Natural killer cell treated with Interleukin-12 subunit alpha and Interleukin-12 subunit beta and Interleukin-15 and Interleukin-18, amount 100 ng/mL, for 72 hours (primary cell): ENCODE measurements around the gene MAGEH1. TPM values are rescaled to one million over a fixed set of nuclear protein-coding genes. Genes with fewer than 3 reads are reported as not detected.

Source experiments
- ATAC-seq, 2 donors: fragments of 150-1000 bp; cut with Tn5 transposase in 1 of 2; sonication (Bioruptor Pico), chemical (Tn5 transposase) in 1 of 2; 2 replicates each; pipeline ENCODE4 v1.10.0; 2021
- DNase-seq: peaks from one replicate; pipeline ENCODE4 v3.0.0; 2022; ENCODE audit warnings: low spot score
- H3K27ac Mint-ChIP-seq, 2 donors: 1 replicate in 1 of 2; 2 replicates in 1 of 2; pipeline ENCODE4 v1.8.0; 2022; ENCODE audit warnings: mixed read lengths in 2 of 2, mild to moderate bottlenecking in 1 of 2, moderate library complexity in 1 of 2
- H3K27me3 Mint-ChIP-seq, 2 donors: 1 replicate in 1 of 2; 2 replicates in 1 of 2; pipeline ENCODE4 v1.8.0; 2022; ENCODE audit warnings: mixed read lengths in 2 of 2
- H3K36me3 Mint-ChIP-seq: one replicate; pipeline ENCODE4 v1.8.0; 2022; ENCODE audit warnings: mixed read lengths
- H3K4me1 Mint-ChIP-seq, 2 donors: 1 replicate in 1 of 2; 2 replicates in 1 of 2; pipeline ENCODE4 v1.8.0; 2022; ENCODE audit warnings: low read depth in 2 of 2, mixed read lengths in 2 of 2, mild to moderate bottlenecking in 1 of 2
- H3K4me3 Mint-ChIP-seq: one replicate; pipeline ENCODE4 v1.8.0; 2022; ENCODE audit warnings: mixed read lengths
- H3K9me3 Mint-ChIP-seq: 2 replicates; pipeline ENCODE4 v1.8.0; 2022; ENCODE audit warnings: mixed read lengths
- total RNA-seq, 2 donors: library from RNA; stranded (reverse); gene quantifications; one replicate each; pipeline ENCODE4 v1.2.3, GENCODE V29; 2022

Gene MAGEH1
- total RNA-seq, 2 donors from 2014 or later = 6.7 to 7.1 TPM

DNA sequence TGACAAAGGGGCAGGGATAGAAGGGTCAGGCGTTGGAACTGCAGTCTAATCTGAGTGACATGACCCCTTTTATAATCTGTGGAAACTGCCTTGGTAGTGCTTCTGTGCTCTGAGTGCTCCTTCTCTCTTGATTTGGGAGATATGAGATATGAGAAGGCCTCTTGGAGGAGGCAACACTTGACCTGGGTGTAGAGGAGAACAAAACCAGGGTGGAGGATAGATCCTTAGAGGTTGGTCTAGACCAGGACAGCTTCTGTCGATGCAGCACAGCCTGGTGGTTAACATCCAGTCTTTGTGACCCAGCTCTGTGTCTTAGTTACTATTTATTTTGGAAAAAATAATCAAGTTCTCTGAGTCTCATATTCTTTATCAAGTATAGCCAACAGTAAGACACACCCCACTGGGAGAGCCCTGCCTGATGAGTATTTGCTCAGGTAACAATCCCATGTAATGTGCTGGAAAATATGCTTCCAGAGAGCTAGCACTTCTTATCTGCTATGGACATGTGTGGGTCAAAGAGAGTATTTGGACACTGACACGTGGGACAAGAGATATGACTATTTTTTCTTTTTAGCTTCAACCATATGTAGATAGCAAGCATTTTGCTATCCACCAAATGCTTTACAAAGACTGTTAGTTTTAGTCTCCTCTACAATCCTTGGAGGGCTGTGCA, 28.6 kb downstream of the MAGEH1 start:
- no peak for DNase-seq
- peaks cover 0 to 8% of the 10 kb centered on the region in 2 donors for H3K27me3 Mint-ChIP-seq
- H3K4me3 Mint-ChIP-seq = no peak overlapping the region
- H3K4me1 Mint-ChIP-seq = no peaks in the 10 kb centered on the region
- no peaks in the 10 kb centered on the region for H3K9me3 Mint-ChIP-seq
- H3K36me3 Mint-ChIP-seq = no peaks in the 10 kb centered on the region
- H3K27ac Mint-ChIP-seq = no peak overlapping the region
- ATAC-seq = peak in 1 of 2 donors; percentile 37

DNA sequence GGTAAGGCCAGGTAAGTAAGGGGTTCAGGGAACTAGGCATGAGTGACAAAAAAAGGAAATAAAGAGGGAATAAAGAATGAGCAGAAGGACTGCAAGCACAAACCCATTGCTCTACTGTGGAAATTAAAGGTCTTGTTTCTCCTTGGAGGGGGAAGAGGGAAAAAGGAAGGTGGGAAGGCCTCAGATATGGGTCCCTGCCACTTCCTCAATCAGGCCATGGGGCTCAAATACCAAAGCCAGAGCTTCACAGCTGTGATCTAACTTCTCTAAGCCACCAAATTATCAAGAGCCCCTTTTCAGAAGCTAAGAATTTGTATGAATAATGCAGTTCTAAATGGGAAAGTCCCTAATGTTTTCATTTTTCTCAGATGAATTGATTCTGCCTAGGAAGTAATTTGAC, 33.0 kb downstream of the MAGEH1 start:
- no peak overlapping the region for H3K27ac Mint-ChIP-seq
- DNase-seq = no peak
- no peak for ATAC-seq
- peaks cover 0 to 12% of the 10 kb centered on the region in 2 donors for H3K27me3 Mint-ChIP-seq
- H3K4me3 Mint-ChIP-seq = no peak overlapping the region
- peaks cover 0 to 10% of the 10 kb centered on the region in 2 donors for H3K4me1 Mint-ChIP-seq
- no peaks in the 10 kb centered on the region for H3K9me3 Mint-ChIP-seq
- H3K36me3 Mint-ChIP-seq = no peaks in the 10 kb centered on the region

DNA sequence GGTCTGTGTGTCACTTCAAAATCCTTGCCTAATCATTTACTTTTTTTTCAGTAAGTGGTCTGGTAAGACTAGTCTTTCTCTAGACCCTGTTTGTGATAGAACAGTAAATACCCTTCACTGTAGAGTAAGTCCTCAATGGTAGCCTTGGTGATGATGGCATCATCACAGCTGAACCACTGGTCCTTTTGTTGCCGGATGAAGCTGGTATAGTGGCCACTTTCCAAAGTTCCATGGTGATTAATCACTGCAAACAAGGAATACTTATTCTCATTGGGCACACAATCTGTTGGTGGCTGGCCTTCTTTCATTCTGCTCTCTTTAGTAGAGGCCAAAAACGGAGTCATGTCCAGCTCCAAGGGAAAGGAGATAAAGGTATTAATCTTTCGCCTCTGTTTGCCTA, 34.8 kb downstream of the MAGEH1 start:
- Mint-ChIP-seq H3K36me3 (no peaks in the 10 kb centered on the region), H3K9me3 (no peaks in the 10 kb centered on the region), H3K27ac (no peak overlapping the region), H3K4me1 (peaks cover 0 to 10% of the 10 kb centered on the region in 2 donors), H3K27me3 (peaks cover 0 to 12% of the 10 kb centered on the region in 2 donors), H3K4me3 (no peak overlapping the region)
- no peak for ATAC-seq
- DNase-seq = no peak

DNA sequence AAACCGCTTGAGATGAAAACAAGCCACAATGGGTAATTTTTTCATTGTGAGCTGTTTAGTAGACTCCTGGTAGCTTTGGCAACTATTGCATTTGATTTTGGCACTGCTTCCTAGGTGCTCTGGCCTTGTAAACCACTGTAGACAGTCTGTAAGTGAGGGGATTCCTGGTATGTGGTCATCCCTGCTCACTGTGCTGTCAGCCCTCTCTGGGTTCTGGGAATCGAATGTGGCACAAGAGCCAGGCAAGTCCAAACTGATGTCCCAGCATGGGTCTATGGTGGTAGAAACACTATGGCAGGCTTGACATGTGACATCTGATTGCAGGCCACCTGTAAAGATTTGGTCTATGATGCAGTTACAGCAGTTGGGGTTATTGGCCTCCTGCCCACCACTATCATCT, 35.2 kb downstream of the MAGEH1 start:
- DNase-seq (no peak), ATAC-seq (no peak)
- Mint-ChIP-seq H3K9me3 (no peaks in the 10 kb centered on the region), H3K4me3 (peak overlapping the region; percentile 94), H3K36me3 (no peaks in the 10 kb centered on the region), H3K27me3 (peaks cover 0 to 9% of the 10 kb centered on the region in 2 donors), H3K27ac (no peak overlapping the region), H3K4me1 (peaks cover 0 to 10% of the 10 kb centered on the region in 2 donors)

DNA sequence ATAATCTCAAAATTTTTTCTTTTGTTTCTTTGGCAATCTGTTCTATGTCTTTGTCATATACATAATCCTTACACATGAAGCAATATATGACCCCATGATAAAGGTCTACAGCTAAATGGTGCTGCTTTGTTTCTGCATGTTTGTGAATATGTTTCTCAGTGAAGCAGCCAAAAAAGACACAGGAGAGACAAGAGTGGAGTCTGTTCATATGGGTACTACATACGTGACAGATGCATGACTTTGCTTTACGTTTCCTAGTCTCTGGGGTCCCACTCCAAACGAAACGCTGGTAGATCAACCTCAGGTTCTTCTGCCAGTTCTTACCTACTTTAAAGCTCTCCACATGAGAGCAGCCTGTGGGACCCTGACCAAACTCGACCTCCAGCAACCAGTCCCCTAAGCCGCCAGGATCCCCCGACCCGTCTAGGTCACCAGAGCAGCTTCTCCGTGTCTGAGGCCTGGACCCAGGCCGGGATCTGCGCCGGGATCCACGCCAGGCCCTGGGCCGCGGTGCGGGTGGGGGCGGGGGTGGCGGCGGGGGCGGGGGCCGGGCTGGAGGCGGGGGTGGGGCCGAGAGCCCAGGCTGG, 36.2 kb downstream of the MAGEH1 start:
- DNase-seq = no peak
- Mint-ChIP-seq H3K27ac (peak overlapping the region; percentile 76 to 82), H3K36me3 (no peaks in the 10 kb centered on the region), H3K4me3 (peak overlapping the region; percentile 94), H3K9me3 (no peaks in the 10 kb centered on the region), H3K27me3 (peaks cover 0 to 9% of the 10 kb centered on the region in 2 donors), H3K4me1 (peaks cover 0 to 10% of the 10 kb centered on the region in 2 donors)
- ATAC-seq = peak in 1 of 2 donors; percentile 81

DNA sequence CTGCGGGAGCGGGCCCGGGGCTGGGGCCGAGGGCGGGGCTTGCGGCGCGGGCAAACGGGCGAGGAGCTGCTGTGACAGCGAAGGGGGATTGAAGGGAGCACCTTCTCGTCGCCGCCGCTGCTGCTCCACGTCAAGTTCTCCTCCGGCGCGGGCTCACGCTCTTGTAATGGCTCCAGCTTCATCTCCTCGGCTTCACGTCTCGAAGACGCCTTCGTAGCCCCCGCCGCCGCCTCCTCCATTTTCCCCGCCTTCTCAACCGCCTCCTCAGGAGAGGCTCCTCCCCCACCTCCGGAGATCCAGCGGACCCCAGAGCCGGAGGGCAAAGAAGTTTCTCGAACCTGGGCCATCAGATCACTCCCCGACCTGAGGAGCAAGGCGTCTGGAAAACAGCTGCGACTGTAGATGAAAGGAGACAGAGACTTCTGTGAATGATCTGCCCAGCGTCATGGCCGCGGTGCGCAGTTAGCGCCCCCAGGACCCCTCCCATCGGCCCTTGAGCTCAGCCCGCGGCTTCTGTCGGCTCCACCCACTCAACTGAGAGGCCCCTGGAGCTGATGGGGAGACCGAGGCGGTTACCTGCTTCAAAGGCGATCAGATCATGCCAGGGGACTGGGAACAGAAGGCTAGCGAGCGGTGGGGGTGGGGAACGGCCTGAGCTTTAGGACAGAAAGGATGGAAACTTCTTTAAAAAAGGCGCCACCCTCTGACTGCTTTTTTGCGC, 36.8 kb downstream of the MAGEH1 start:
- peaks cover 0 to 10% of the 10 kb centered on the region in 2 donors for H3K4me1 Mint-ChIP-seq
- peak overlapping the region; percentile 76 to 82 for H3K27ac Mint-ChIP-seq
- DNase-seq (peak; percentile 68), ATAC-seq (peak; percentile 84 to 85)
- H3K9me3 Mint-ChIP-seq = no peaks in the 10 kb centered on the region
- no peaks in the 10 kb centered on the region for H3K36me3 Mint-ChIP-seq
- H3K27me3 Mint-ChIP-seq = peaks cover 0 to 9% of the 10 kb centered on the region in 2 donors
- peak overlapping the region; percentile 94 for H3K4me3 Mint-ChIP-seq

DNA sequence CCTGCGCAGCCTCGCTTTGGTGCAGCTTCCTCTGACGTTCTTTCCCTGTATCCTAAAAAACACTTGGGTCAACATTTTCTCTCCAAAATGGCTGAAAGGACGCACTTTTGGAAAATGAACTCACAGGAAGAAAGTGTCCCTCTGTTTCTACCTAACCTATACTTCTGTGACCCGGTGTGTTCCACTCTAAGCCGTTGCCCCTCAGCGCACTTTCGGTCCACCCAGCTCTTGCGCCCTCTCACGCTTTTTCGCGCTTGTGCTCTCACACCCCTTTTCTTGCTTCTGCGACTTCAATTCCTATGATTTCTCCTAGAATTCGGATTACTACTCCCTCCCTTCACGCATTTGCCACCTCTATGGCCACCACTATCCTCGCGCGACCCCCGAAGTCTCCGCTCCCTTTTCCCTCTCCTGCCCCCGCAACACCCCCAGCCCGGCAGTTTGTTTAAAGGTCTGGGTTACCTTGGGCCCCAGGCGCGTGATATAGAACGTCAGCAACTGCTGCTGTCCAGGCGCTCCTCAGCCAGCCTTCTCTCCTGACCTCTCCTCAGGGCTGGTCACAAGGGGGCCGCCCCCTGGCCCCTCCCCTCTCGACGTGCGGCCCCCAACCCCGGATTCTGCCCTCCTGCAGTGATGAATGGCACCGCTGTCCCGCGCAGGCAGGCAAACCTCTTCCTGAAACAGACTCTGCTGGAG, 37.5 kb downstream of the MAGEH1 start, which contains the start of gene USP51:
USP51 (minus strand) TSS at position 535 of the 696 bp plus-strand sequence. CDS start 909 bp downstream, outside the sequence.
- Mint-ChIP-seq H3K4me1 (peaks cover 0 to 10% of the 10 kb centered on the region in 2 donors), H3K4me3 (peak within 1 kb of the TSS; percentile 94), H3K27ac (peak within 1 kb of the TSS; percentile 76 to 82), H3K9me3 (no peaks in the 10 kb centered on the region), H3K27me3 (peaks cover 0 to 8% of the 10 kb centered on the region in 2 donors), H3K36me3 (no peaks in the 10 kb centered on the region)
- DNase-seq = no peak
- peak; percentile 21 to 62 for ATAC-seq

DNA sequence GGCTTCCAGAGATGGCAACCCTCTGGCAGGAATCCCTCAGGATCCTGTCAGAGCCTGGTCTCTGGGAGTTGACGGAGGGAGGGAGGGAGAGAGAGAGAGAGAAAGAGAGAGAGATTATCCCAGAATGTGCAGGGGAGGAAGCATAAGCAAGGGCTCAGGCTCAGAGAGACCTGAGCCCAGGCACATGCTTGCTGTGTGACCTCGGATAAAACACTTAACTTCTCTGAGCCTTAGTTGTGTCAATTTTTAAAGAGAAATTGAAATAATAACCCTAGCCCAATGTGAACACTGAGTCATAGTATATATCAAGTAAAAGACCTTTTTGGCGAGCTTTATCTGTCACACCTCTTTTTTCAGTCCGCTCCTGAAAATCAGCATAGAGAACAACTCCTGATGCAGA, 38.2 kb downstream of the MAGEH1 start:
- Mint-ChIP-seq H3K27me3 (peaks cover 0 to 4% of the 10 kb centered on the region in 2 donors), H3K9me3 (no peaks in the 10 kb centered on the region), H3K4me1 (peaks cover 0 to 10% of the 10 kb centered on the region in 2 donors), H3K27ac (no peak overlapping the region), H3K4me3 (peak overlapping the region; percentile 94), H3K36me3 (no peaks in the 10 kb centered on the region)
- ATAC-seq = no peak
- DNase-seq = no peak

DNA sequence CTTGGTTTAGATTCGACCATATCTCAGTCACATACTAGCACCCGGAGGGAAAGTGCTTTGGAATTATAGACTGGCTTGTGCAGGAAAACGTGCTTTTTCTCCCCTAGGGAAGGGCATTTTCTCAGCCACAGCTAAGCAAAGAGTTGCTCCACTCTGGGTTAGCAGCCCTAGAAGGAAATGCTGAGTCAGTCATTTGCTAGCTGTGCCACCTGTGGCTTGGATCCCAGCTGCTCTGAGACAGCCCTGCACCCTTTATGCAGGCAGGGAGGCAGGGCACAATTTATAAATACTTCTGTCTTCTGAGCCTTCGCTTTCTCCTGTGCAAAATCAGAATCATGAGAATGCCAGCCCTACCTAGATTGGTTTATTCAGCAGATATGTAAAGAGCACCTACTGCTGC, 39.0 kb downstream of the MAGEH1 start:
- Mint-ChIP-seq H3K4me1 (peaks cover 0 to 10% of the 10 kb centered on the region in 2 donors), H3K27me3 (peaks cover 0 to 4% of the 10 kb centered on the region in 2 donors), H3K27ac (no peak overlapping the region), H3K4me3 (no peak overlapping the region), H3K9me3 (no peaks in the 10 kb centered on the region), H3K36me3 (no peaks in the 10 kb centered on the region)
- ATAC-seq = no peak
- no peak for DNase-seq

Other genes with a start within 250 kb of the MAGEH1 start
- not detected for gene PAGE5, start 231.8 kb upstream of the MAGEH1 start, total RNA-seq
- gene PAGE3, start 187.2 kb upstream of the MAGEH1 start, total RNA-seq = not detected
- gene USP51, start 37.7 kb downstream of the MAGEH1 start, total RNA-seq = under 1 TPM; 0.26 to 0.45 TPM
- gene FOXR2, start 171.3 kb downstream of the MAGEH1 start, total RNA-seq = not detected